ENCODE measurements around the gene EIF3D.

Gene EIF3D

DNA sequence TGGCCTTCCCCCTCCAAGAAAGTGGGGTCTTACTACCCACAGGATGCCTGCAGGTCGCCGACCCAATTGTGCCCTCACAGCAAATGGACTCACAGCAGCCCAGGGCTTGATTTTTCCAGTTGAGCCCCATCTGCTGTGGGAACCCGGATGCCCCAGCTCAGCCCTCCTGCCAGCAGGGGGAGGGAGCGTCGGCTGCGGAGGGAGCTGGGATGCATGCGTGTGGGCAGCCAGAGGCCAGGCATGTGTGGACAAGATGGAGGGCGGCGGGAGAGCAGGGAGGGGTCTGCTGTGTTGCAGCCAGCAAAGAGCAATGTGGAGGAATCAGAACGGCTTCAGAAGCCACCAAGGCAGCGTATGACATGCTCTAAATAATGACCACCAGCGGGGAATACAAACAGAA is 41.0 kb upstream of the EIF3D start:
- TF ChIP-seq CTCF (IDR thresholded peaks at IDR 0.05; ENCODE audit: low read depth, low read length, missing control alignments) = peak; percentile 60
- DNase-seq (ENCODE audit: extremely low read depth, low read depth) = no peak
- H3K4me3 ChIP-seq (replicated peaks; ENCODE audit: low read depth, low read length) = no peak overlapping the region

GRCh38 chr22:36568846-36569245 is 39.9 kb upstream of the EIF3D start:
- no peak overlapping the region for H3K4me3 ChIP-seq (replicated peaks; ENCODE audit: low read depth, low read length)
- no peak for DNase-seq (ENCODE audit: extremely low read depth, low read depth)
- no peak for TF ChIP-seq CTCF (IDR thresholded peaks at IDR 0.05; ENCODE audit: low read depth, low read length, missing control alignments)

GRCh38 chr22:36566720-36567119 is 37.8 kb upstream of the EIF3D start:
- no peak for TF ChIP-seq CTCF (IDR thresholded peaks at IDR 0.05; ENCODE audit: low read depth, low read length, missing control alignments)
- no peak overlapping the region for H3K4me3 ChIP-seq (replicated peaks; ENCODE audit: low read depth, low read length)
- no peak for DNase-seq (ENCODE audit: extremely low read depth, low read depth)

DNA sequence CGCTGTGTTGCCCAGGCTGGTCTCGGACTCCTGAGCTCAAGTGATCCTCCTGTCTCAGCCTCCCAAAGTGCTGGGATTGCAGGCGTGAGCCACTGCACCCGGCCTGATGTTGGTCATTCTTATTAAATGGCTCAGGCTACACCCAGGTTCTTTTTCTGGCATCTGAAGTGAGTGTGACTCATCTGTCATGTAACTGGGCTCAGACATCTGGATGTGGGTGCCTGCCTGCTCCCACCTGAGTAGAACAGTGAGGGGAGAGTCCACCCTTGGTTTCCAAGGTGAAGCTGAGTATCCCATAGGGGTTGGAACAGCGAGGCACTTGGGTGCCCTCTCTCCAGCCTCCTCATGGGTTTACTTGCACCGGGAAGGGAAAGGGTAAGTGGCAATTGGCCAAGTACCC is 36.7 kb upstream of the EIF3D start:
- no peak overlapping the region for H3K4me3 ChIP-seq (replicated peaks; ENCODE audit: low read depth, low read length)
- TF ChIP-seq CTCF (IDR thresholded peaks at IDR 0.05; ENCODE audit: low read depth, low read length, missing control alignments) = no peak
- DNase-seq (ENCODE audit: extremely low read depth, low read depth) = no peak

- H3K4me3 ChIP-seq (replicated peaks; ENCODE audit: low read depth, low read length) = no peak overlapping the region
- TF ChIP-seq CTCF (IDR thresholded peaks at IDR 0.05; ENCODE audit: low read depth, low read length, missing control alignments) = no peak
- no peak for DNase-seq (ENCODE audit: extremely low read depth, low read depth)
These were observed 36.2 kb upstream of the EIF3D start for GRCh38 chr22:36565159-36565507.

DNA sequence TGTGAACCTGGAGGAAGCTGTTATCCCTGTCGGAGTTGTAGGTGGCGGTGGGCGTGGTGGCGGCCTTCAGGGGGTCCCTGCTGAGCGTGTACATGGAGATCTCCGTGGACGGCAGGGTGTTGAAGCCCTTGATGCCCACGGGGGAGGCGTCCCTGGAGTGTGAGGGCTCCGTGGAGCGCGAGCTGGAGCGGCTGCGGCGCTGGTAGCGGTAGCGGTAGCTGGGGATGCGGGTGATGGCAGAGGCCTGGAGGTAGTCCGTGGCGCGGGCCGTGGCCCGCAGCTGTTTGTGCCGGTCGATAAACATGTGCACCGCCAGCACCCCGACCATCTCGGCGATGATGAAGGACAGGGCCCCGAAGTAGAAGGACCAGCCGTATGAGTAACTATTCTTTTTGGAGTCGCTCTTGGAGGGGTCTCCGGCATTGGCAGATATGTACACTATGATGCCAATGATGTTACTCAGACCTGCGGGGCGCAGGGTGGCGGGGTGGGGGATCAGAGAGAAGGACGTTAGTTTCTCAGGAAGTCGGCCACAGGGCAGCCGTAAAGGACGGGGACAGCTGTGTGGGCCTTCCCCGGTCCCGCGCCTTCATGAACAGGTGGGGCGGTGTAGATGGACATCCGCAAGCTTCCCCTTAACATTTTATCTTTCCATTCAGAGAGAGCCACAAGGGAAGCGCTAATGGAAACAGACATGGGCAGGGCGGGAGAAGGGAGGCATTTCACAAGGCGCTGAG is 35.6 kb upstream of the EIF3D start:
- no peak for DNase-seq (ENCODE audit: extremely low read depth, low read depth)
- TF ChIP-seq CTCF (IDR thresholded peaks at IDR 0.05; ENCODE audit: low read depth, low read length, missing control alignments) = no peak
- H3K4me3 ChIP-seq (replicated peaks; ENCODE audit: low read depth, low read length) = no peak overlapping the region

DNA sequence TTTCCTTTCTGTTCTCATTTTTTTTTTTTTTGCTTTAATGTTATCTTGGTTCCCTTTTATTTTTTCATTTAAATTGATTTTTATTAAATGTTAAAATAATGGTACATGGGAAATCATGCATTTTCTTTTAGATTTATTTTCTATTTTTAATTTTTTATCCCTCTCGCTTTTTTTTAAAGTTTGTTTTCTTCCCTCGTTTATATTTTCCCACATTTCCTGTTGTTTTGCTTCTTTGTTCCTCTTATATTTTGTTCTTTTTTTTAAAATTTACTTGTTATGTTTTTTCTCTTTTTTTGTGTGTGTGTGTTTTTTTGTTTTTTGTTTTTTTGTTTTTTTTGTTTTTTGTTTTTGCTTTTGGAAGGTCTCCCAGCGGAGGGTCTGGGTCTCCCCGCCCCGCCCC is 34.9 kb upstream of the EIF3D start:
- DNase-seq (ENCODE audit: extremely low read depth, low read depth) = no peak
- no peak overlapping the region for H3K4me3 ChIP-seq (replicated peaks; ENCODE audit: low read depth, low read length)
- TF ChIP-seq CTCF (IDR thresholded peaks at IDR 0.05; ENCODE audit: low read depth, low read length, missing control alignments) = no peak
